Neuronal stem cell (in vitro differentiated cells): Measurements from ENCODE around the gene ATP5ME.

Experiments used
- DNase-seq: peaks from one replicate; pipeline ENCODE4 v3.0.0-alpha.2; 2013; ENCODE audit warnings: low spot score
- H2AFZ ChIP-seq: one replicate; pipeline ENCODE4 v1.6.1; 2013; ENCODE audit warnings: mild to moderate bottlenecking, low read length, inconsistent platforms
- H2AK5ac ChIP-seq: 2 replicates; pipeline ENCODE4 v1.6.1; 2013; ENCODE audit warnings: low read depth, mild to moderate bottlenecking, inconsistent platforms, low read length, moderate library complexity, mixed read lengths
- H2BK120ac ChIP-seq: 2 replicates; pipeline ENCODE4 v1.6.1; 2013; ENCODE audit warnings: low read depth, mild to moderate bottlenecking, inconsistent platforms, low read length, moderate library complexity, mixed read lengths
- H2BK12ac ChIP-seq: one replicate; pipeline ENCODE4 v1.6.1; 2013; ENCODE audit warnings: low read length, inconsistent platforms
- H2BK15ac ChIP-seq: 2 replicates; pipeline ENCODE4 v1.6.1; 2013; ENCODE audit warnings: mild to moderate bottlenecking, low read length, inconsistent platforms, mixed read lengths
- H2BK5ac ChIP-seq: one replicate; pipeline ENCODE4 v1.6.1; 2013; ENCODE audit warnings: inconsistent platforms, mild to moderate bottlenecking, low read length, moderate library complexity
- H3K14ac ChIP-seq: one replicate; pipeline ENCODE4 v1.6.1; 2013; ENCODE audit warnings: low read length, inconsistent platforms
- H3K18ac ChIP-seq: 2 replicates; pipeline ENCODE4 v1.6.1; 2013; ENCODE audit warnings: low read length, inconsistent platforms
- H3K23ac ChIP-seq: 2 replicates; pipeline ENCODE4 v1.6.1; 2013; ENCODE audit warnings: low read depth, mild to moderate bottlenecking, mixed read lengths, low read length, inconsistent platforms; ENCODE audit not compliant: poor library complexity
- H3K27ac ChIP-seq: replicated peaks from 3 replicates; pipeline ENCODE4 v1.5.1; 2013; ENCODE audit warnings: low read length, inconsistent platforms
- H3K27me3 ChIP-seq, 3 experiments: 2 replicates each; pipeline ENCODE4 v1.6.1; 2013; ENCODE audit warnings: low read length in 3 of 3, mild to moderate bottlenecking in 2 of 3, inconsistent platforms in 1 of 3, low read depth in 1 of 3, mixed read lengths in 1 of 3, moderate library complexity in 1 of 3; ENCODE audit not compliant: control insufficient read depth in 3 of 3, insufficient read depth in 3 of 3
- H3K36me3 ChIP-seq, 2 donors: replicated peaks in 1 of 2; 2 replicates each; pipeline ENCODE4 v1.6.1; 2013; ENCODE audit warnings: low read length in 2 of 2; ENCODE audit not compliant: control insufficient read depth in 2 of 2, insufficient read depth in 2 of 2
- H3K4ac ChIP-seq: 2 replicates; pipeline ENCODE4 v1.6.1; 2013; ENCODE audit warnings: inconsistent platforms, mild to moderate bottlenecking, low read length, moderate library complexity
- H3K4me1 ChIP-seq, 2 donors: 1 replicate in 1 of 2; 2 replicates in 1 of 2; pipeline ENCODE4 v1.6.1; 2013; ENCODE audit warnings: low read length in 2 of 2, low read depth in 1 of 2; ENCODE audit not compliant: control insufficient read depth in 2 of 2, insufficient read depth in 1 of 2
- H3K4me2 ChIP-seq: one replicate; pipeline ENCODE4 v1.6.1; 2013; ENCODE audit warnings: mild to moderate bottlenecking, low read length, inconsistent platforms; ENCODE audit not compliant: insufficient read depth, poor library complexity, severe bottlenecking
- H3K4me3 ChIP-seq, 2 donors: 2 replicates each; pipeline ENCODE4 v1.5.1; 2013; ENCODE audit warnings: low read length in 2 of 2, mild to moderate bottlenecking in 2 of 2, inconsistent platforms in 1 of 2, moderate library complexity in 1 of 2
- H3K79me1 ChIP-seq: one replicate; pipeline ENCODE4 v1.6.1; 2013; ENCODE audit warnings: low read depth, mild to moderate bottlenecking, inconsistent platforms, low read length, moderate library complexity
- H3K9ac ChIP-seq: one replicate; pipeline ENCODE4 v1.6.1; 2013; ENCODE audit warnings: mild to moderate bottlenecking, low read depth, low read length, inconsistent platforms; ENCODE audit not compliant: poor library complexity
- H3K9me3 ChIP-seq, 2 donors: replicated peaks in 1 of 2; 2 replicates each; pipeline versions ENCODE3 to v1.6.1; 2013; ENCODE audit warnings: low read length in 2 of 2, mild to moderate bottlenecking in 2 of 2, inconsistent platforms in 1 of 2, low read depth in 1 of 2, mixed read lengths in 1 of 2, moderate library complexity in 1 of 2; ENCODE audit not compliant: control insufficient read depth in 2 of 2, insufficient read depth in 1 of 2
- H4K8ac ChIP-seq: one replicate; pipeline ENCODE4 v1.6.1; 2013; ENCODE audit warnings: low read depth, mild to moderate bottlenecking, inconsistent platforms, low read length, moderate library complexity
- H4K91ac ChIP-seq: one replicate; pipeline ENCODE4 v1.6.1; 2013; ENCODE audit warnings: low read length, low read depth, mild to moderate bottlenecking, inconsistent platforms; ENCODE audit not compliant: poor library complexity
- WGBS, 2 donors: extraction: QIAGEN DNeasy Blood & Tissue Kit; methylation state at CpG; one replicate each; pipeline ENCODE4 v1.1.7; 2013; ENCODE audit warnings: missing lambda C conversion rate in 2 of 2, mixed read lengths in 1 of 2; ENCODE audit not compliant: insufficient read length in 2 of 2, insufficient replicate concordance in 1 of 2; ENCODE audit errors: extremely low coverage in 2 of 2; 5-methylcytosine and 5-hydroxymethylcytosine counted together

ATP5ME gene

GRCh38 chr4:658681-659667 lies 15.1 kb downstream of the ATP5ME start:
- H2AK5ac ChIP-seq: no peak overlapping the region
- no peak overlapping the region for H2BK12ac ChIP-seq

GRCh38 chr4:657834-658667 lies 16.0 kb downstream of the ATP5ME start:
- no peak overlapping the region for H3K27ac ChIP-seq
- no CpG with 5 or more reads among the region's 27 CpGs for WGBS, 2 donors
- peaks cover 0 to 7% of the 10 kb centered on the region in 2 donors for H3K9me3 ChIP-seq
- no peak overlapping the region for H3K4me3 ChIP-seq
- no peak overlapping the region for H3K4me2 ChIP-seq
- H2AFZ ChIP-seq: no peak overlapping the region
- H2BK12ac ChIP-seq: peak overlapping the region; percentile 58
- peaks cover 0 to 8% of the 10 kb centered on the region in 2 donors for H3K36me3 ChIP-seq
- peaks cover 0 to under 1% of the 10 kb centered on the region in 2 donors for H3K4me1 ChIP-seq
- peak overlapping the region; percentile 46 for H2AK5ac ChIP-seq
- H2BK120ac ChIP-seq: no peak overlapping the region
- no peak overlapping the region for H4K8ac ChIP-seq
- H3K79me1 ChIP-seq: peaks cover 2% of the 10 kb centered on the region
- peaks cover 0 to 5% (median 2%) of the 10 kb centered on the region in 3 experiments for H3K27me3 ChIP-seq
- no peak overlapping the region for H3K9ac ChIP-seq
- DNase-seq: no peak
- H3K18ac ChIP-seq: no peak overlapping the region
- no peak overlapping the region for H2BK15ac ChIP-seq
- H3K14ac ChIP-seq: no peak overlapping the region
- no peak overlapping the region for H3K4ac ChIP-seq
- H2BK5ac ChIP-seq: no peak overlapping the region
- H3K23ac ChIP-seq: peak overlapping the region; percentile 65
- H4K91ac ChIP-seq: no peak overlapping the region

More at GRCh38 chr4:658681-659667, 15.1 kb downstream of the ATP5ME start:
- Histone ChIP-seq H3K27ac (no peak overlapping the region), H3K4me1 (peaks cover 0 to 3% of the 10 kb centered on the region in 2 donors), H3K23ac (peak overlapping the region; percentile 83), H3K36me3 (peaks cover 0 to 8% of the 10 kb centered on the region in 2 donors), H2BK5ac (no peak overlapping the region), H4K8ac (no peak overlapping the region), H2AFZ (no peak overlapping the region), H3K79me1 (peaks cover 4% of the 10 kb centered on the region), H3K14ac (peak overlapping the region; percentile 61), H4K91ac (peak overlapping the region; percentile 38), H3K4me2 (no peak overlapping the region), H3K9me3 (peaks cover 0 to 7% of the 10 kb centered on the region in 2 donors), H3K9ac (no peak overlapping the region), H2BK15ac (no peak overlapping the region), H3K4me3 (peak overlapping the region in 1 of 2 donors; percentile 28), H3K4ac (no peak overlapping the region), H3K27me3 (peaks cover 0 to 14% (median 2%) of the 10 kb centered on the region in 3 experiments), H2BK120ac (no peak overlapping the region), H3K18ac (peak overlapping the region; percentile 38)
- no CpG with 5 or more reads among the region's 32 CpGs for WGBS, 2 donors
- DNase-seq: no peak

DNA sequence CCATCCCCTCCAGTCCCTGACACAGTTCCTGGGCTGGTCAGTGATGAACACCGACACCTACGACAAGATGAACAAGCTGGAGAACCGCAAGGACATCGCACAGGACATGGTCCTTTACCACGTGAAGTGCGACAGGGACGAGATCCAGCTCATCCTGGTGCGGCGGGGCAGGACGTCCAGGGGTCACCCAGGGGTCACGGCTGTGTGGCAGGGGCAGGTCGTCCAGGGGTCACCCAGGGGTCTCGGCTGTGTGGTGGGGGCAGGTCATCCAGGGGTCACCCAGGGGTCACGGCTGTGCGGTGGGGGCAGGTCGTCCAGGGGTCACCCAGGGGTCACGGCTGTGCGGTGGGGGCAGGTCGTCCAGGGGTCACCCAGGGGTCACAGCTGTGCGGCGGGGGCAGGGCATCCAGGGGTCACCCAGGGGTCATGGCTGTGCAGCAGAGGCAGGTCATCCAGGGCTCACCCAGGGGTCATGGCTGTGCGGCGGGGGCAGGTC lies 16.7 kb downstream of the ATP5ME start:
- no peak overlapping the region for H3K18ac ChIP-seq
- H3K27ac ChIP-seq: no peak overlapping the region
- H3K4me2 ChIP-seq: no peak overlapping the region
- H2AFZ ChIP-seq: no peak overlapping the region
- peak overlapping the region; percentile 41 for H2BK12ac ChIP-seq
- peak overlapping the region; percentile 65 for H3K23ac ChIP-seq
- no peak overlapping the region for H4K91ac ChIP-seq
- H3K9ac ChIP-seq: peak overlapping the region; percentile 60
- no peak overlapping the region for H2BK5ac ChIP-seq
- no CpG with 5 or more reads among the region's 23 CpGs for WGBS, 2 donors
- no peaks in the 10 kb centered on the region for H3K4me1 ChIP-seq
- H2BK120ac ChIP-seq: no peak overlapping the region
- peaks cover 0 to 7% of the 10 kb centered on the region in 2 donors for H3K9me3 ChIP-seq
- H4K8ac ChIP-seq: no peak overlapping the region
- peaks cover 0 to 8% of the 10 kb centered on the region in 2 donors for H3K36me3 ChIP-seq
- peak overlapping the region; percentile 56 for H3K14ac ChIP-seq
- peaks cover 2% of the 10 kb centered on the region for H3K79me1 ChIP-seq
- no peak overlapping the region for H2BK15ac ChIP-seq
- no peak overlapping the region for H2AK5ac ChIP-seq
- peaks cover 0 to 9% (median 2%) of the 10 kb centered on the region in 3 experiments for H3K27me3 ChIP-seq
- H3K4ac ChIP-seq: no peak overlapping the region
- peak overlapping the region in 1 of 2 donors; percentile 28 for H3K4me3 ChIP-seq
- no peak for DNase-seq
